Fibroblast of lung (primary cell): Measurements from ENCODE around the gene AKT2.

Experiments used
- CTCF ChIP-seq, 2 donors: IDR thresholded peaks in 1 of 2; conservative IDR thresholded peaks in 1 of 2; 1 replicate in 1 of 2; 2 replicates in 1 of 2; pipeline ENCODE4 v1.5.1; 2011 to 2012; ENCODE audit warnings: low read length in 2 of 2, control low read depth in 1 of 2, inconsistent platforms in 1 of 2, low read depth in 1 of 2, mild to moderate bottlenecking in 1 of 2
- EZH2 ChIP-seq: IDR thresholded peaks from 2 replicates; pipeline ENCODE4 v1.5.1; 2012; ENCODE audit warnings: low read length, control low read depth, mild to moderate bottlenecking; ENCODE audit errors: missing control alignments

- TF ChIP-seq EZH2 (no peak), CTCF (conservative IDR thresholded peaks at IDR 0.05 in 1 of 2, IDR thresholded peaks at IDR 0.05 in 1 of 2; ENCODE audit: low read depth in 1 of 2, low read length in 2 of 2) (no peak)
These were observed 15.8 kb downstream of the AKT2 start for GRCh38 chr19:40269216-40269940.
